ENCODE results near the gene PTPRD. TPM values are rescaled to one million over a fixed set of nuclear protein-coding genes. Genes with fewer than 3 reads are reported as not detected.

PTPRD gene
- total and polyA plus RNA-seq, 2 donors (not counting 1 experiment from before 2014, with no cell fraction given) = not detected

DNA sequence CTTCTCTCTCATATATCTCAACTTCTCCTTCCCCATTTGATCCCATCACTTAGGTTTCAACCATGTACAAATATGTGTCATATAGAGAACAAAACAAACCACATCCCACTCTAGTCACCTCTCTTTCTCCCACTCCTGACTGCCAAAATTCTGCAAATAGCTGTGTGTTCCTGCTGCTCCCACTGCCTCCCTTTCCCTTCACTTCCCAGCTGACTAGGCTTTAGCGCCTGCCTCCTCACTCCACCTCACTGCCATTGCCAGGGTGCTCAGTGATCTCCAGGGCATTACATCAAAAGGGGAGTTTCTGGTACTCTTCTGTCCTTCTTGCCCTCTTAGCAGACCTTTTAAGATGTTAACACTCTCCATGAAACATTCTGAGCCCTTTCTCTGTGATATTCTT, 2137.9 kb downstream of the PTPRD start:
- DNase-seq (no peak), ATAC-seq (ENCODE audit: low read depth) (no peak)
- intact Hi-C loops (cut with micrococcal nuclease) = no loop called here
- Mint-ChIP-seq H3K9me3 (ENCODE audit: insufficient read depth) (no peaks in the 10 kb centered on the region), H3K27me3 (no peaks in the 10 kb centered on the region), H3K4me1 (no peaks in the 10 kb centered on the region), H3K4me3 (no peak overlapping the region), H3K27ac (no peak overlapping the region)
- ChIA-PET POLR2A (no interaction called here), CTCF (no interaction called here)
- H3K36me3 ChIP-seq (replicated peaks in 1 of 2; ENCODE audit: control extremely low read depth in 1 of 2, control insufficient read depth in 1 of 2, extremely low read depth in 1 of 2, insufficient read depth in 2 of 2, low read length in 1 of 2) = no peaks in the 10 kb centered on the region
- no peaks in the 10 kb centered on the region for H3K79me2 ChIP-seq (ENCODE audit: control insufficient read depth, insufficient read depth, low read length)
- H3K4me1 ChIP-seq (ENCODE audit: control insufficient read depth in 2 of 2, insufficient read depth in 2 of 2, low read length in 2 of 2) = no peaks in the 10 kb centered on the region
- no peak overlapping the region for H3K4me3 ChIP-seq (ENCODE audit: control extremely low read depth in 1 of 5, extremely low read depth in 1 of 5, insufficient read depth in 1 of 5, low read depth in 2 of 5, low read length in 4 of 5)
- H3K27ac ChIP-seq (ENCODE audit: low read length in 2 of 2) = no peak overlapping the region
- H3K27me3 ChIP-seq (replicated peaks in 1 of 4; ENCODE audit: control extremely low read depth in 1 of 4, control insufficient read depth in 3 of 4, insufficient read depth in 4 of 4, low read length in 3 of 4) = no peaks in the 10 kb centered on the region
- H3K9me3 ChIP-seq (ENCODE audit: control extremely low read depth in 1 of 3, control insufficient read depth in 2 of 3, insufficient read depth in 1 of 3, low read length in 2 of 3) = no peaks in the 10 kb centered on the region
- H2AFZ ChIP-seq (ENCODE audit: insufficient read depth, low read depth, low read length, poor library complexity, severe bottlenecking) = no peak overlapping the region
- 94% methylated on average over 1 of the region's 1 CpG for WGBS (ENCODE audit: insufficient coverage)
- no peak for TF ChIP-seq EZH2 (IDR thresholded peaks at IDR 0.05; ENCODE audit: borderline replicate concordance, insufficient read depth, low read depth, low read length, poor library complexity, severe bottlenecking)
- TF ChIP-seq, protein P1, sequence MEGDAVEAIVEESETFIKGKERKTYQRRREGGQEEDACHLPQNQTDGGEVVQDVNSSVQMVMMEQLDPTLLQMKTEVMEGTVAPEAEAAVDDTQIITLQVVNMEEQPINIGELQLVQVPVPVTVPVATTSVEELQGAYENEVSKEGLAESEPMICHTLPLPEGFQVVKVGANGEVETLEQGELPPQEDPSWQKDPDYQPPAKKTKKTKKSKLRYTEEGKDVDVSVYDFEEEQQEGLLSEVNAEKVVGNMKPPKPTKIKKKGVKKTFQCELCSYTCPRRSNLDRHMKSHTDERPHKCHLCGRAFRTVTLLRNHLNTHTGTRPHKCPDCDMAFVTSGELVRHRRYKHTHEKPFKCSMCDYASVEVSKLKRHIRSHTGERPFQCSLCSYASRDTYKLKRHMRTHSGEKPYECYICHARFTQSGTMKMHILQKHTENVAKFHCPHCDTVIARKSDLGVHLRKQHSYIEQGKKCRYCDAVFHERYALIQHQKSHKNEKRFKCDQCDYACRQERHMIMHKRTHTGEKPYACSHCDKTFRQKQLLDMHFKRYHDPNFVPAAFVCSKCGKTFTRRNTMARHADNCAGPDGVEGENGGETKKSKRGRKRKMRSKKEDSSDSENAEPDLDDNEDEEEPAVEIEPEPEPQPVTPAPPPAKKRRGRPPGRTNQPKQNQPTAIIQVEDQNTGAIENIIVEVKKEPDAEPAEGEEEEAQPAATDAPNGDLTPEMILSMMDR (IDR thresholded peaks at IDR 0.05) = no peak
- no peak overlapping the region for H3K4me2 ChIP-seq (replicated peaks; ENCODE audit: low read depth, low read length, poor library complexity, severe bottlenecking)
- no peak overlapping the region for H3K9ac ChIP-seq (ENCODE audit: low read length)
- H4K20me1 ChIP-seq (ENCODE audit: control insufficient read depth, insufficient read depth, low read length, poor library complexity, severe bottlenecking) = no peaks in the 10 kb centered on the region

DNA sequence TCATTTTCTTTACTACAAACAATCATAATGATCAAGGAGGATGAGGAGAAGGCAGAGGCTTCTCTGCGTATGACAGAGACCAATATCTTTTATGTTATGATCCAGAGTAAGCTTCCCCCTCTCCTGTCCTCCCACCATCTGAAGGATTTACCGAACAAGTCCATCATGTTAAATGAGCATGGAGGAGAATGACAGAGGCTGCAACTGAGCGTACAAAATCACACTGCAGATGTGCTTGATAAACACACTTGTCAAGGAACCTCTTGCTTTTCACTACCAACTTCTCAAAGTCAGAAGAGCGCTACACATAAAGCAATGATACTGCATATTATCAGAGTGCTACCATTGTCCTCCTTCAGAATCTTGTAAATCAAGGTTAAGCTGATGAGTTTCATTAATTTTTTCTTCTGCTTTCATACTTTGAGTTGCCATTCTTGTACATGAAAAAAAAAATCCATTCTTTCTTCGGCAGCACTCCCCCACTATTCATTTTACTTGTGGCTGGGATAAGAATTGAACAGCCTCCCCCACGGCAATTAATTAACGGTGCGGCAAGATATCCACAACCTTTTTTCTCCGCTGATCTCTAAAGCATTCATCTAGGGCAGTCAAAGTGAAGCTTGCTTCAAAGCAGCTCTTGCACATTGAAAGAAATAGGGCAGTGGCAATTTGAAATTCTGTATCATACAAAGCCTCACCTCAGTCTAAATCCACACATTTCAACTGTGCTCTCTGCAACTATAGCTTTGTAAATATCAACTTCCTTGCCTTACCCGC, 2139.4 kb downstream of the PTPRD start:
- Mint-ChIP-seq H3K27ac (no peak overlapping the region), H3K27me3 (no peaks in the 10 kb centered on the region), H3K4me1 (no peaks in the 10 kb centered on the region), H3K9me3 (ENCODE audit: insufficient read depth) (no peaks in the 10 kb centered on the region), H3K4me3 (no peak overlapping the region)
- no peaks in the 10 kb centered on the region for H3K27me3 ChIP-seq (replicated peaks in 1 of 4; ENCODE audit: control extremely low read depth in 1 of 4, control insufficient read depth in 3 of 4, insufficient read depth in 4 of 4, low read length in 3 of 4)
- DNase-seq (no peak), ATAC-seq (ENCODE audit: low read depth) (no peak)
- no peaks in the 10 kb centered on the region for H4K20me1 ChIP-seq (ENCODE audit: control insufficient read depth, insufficient read depth, low read length, poor library complexity, severe bottlenecking)
- H3K36me3 ChIP-seq (replicated peaks in 1 of 2; ENCODE audit: control extremely low read depth in 1 of 2, control insufficient read depth in 1 of 2, extremely low read depth in 1 of 2, insufficient read depth in 2 of 2, low read length in 1 of 2) = no peaks in the 10 kb centered on the region
- no peak overlapping the region for H3K9ac ChIP-seq (ENCODE audit: low read length)
- POLR2A ChIA-PET = no interaction called here
- no peak overlapping the region for H2AFZ ChIP-seq (ENCODE audit: insufficient read depth, low read depth, low read length, poor library complexity, severe bottlenecking)
- H3K4me3 ChIP-seq (ENCODE audit: control extremely low read depth in 1 of 5, extremely low read depth in 1 of 5, insufficient read depth in 1 of 5, low read depth in 2 of 5, low read length in 4 of 5) = no peak overlapping the region
- intact Hi-C loops (cut with micrococcal nuclease) = no loop called here
- TF ChIP-seq EZH2 (IDR thresholded peaks at IDR 0.05; ENCODE audit: borderline replicate concordance, insufficient read depth, low read depth, low read length, poor library complexity, severe bottlenecking) = no peak
- TF ChIP-seq, protein P1 (IDR thresholded peaks at IDR 0.05) = no peak
- 67% methylated on average over 3 of the region's 10 CpGs for WGBS (ENCODE audit: insufficient coverage)
- H3K4me1 ChIP-seq (ENCODE audit: control insufficient read depth in 2 of 2, insufficient read depth in 2 of 2, low read length in 2 of 2) = no peaks in the 10 kb centered on the region
- CTCF ChIA-PET = no interaction called here
- H3K9me3 ChIP-seq (ENCODE audit: control extremely low read depth in 1 of 3, control insufficient read depth in 2 of 3, insufficient read depth in 1 of 3, low read length in 2 of 3) = no peaks in the 10 kb centered on the region
- H3K4me2 ChIP-seq (replicated peaks; ENCODE audit: low read depth, low read length, poor library complexity, severe bottlenecking) = no peak overlapping the region
- H3K27ac ChIP-seq (ENCODE audit: low read length in 2 of 2) = no peak overlapping the region
- no peaks in the 10 kb centered on the region for H3K79me2 ChIP-seq (ENCODE audit: control insufficient read depth, insufficient read depth, low read length)

All from B cell (primary cell).